Keratinocyte (primary cell): ENCODE results near the gene KRTAP9-6.

ENCODE experiments used
- CTCF ChIP-seq, 3 experiments: IDR thresholded peaks in 1 of 3; conservative IDR thresholded peaks in 1 of 3; optimal IDR thresholded peaks in 1 of 3; 2 replicates in 2 of 3; 3 replicates in 1 of 3; pipeline versions ENCODE3 to v1.5.1; 2011; ENCODE audit warnings: low read length in 3 of 3, mild to moderate bottlenecking in 3 of 3, moderate library complexity in 2 of 3, control low read depth in 1 of 3, inconsistent platforms in 1 of 3; ENCODE audit not compliant: insufficient read depth in 2 of 3; ENCODE audit errors: extremely low read depth in 1 of 3
- EZH2 ChIP-seq: IDR thresholded peaks from one replicate; pipeline ENCODE4 v1.6.1; 2012; ENCODE audit warnings: inconsistent platforms, mild to moderate bottlenecking, low read length, moderate library complexity

GRCh38 chr17:41298458-41299135, 33.4 kb downstream of the KRTAP9-6 start:
- TF ChIP-seq EZH2: no peak
- no peak for TF ChIP-seq CTCF (optimal IDR thresholded peaks at IDR 0.05 in 1 of 3, IDR thresholded peaks at IDR 0.05 in 1 of 3, conservative IDR thresholded peaks at IDR 0.05 in 1 of 3; ENCODE audit: extremely low read depth in 1 of 3, insufficient read depth in 2 of 3, low read length in 3 of 3)
